ENCODE results near the gene TOR1A.

DNA sequence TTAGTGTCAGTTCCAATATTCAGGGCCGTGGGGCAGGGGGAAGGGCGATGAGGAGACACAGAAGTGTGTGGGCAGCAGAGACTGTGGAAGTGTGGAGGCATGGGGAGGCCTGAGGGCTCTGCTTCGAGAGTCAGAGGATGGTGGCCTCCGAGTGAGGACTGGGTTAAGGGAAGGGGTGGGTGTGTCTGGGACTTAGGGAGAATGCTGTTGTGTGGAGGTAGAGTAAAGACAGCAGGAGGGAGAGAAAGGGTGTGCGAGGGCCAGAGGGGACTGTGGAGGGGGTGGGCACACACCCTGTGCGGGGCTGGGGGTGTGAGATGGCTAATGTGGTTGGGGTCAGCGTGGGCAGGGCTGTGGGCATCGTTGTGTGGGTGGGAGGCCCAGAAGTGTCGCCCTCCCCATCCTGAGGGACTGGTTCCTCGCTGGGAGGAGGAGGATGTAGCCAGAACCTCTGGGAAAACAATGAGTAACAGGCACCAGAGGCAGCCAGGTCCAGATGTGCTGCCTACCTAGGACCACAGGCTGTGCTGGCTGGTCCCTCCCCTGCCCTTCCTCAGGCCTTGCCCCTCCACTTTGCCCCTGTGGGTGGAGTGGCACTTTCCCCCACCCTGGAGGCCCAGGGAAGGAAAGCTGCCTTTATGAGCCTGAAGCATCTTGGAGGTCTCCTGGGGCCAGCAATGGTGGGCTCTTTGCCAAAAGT, 15.5 kb upstream of the TOR1A start:
- TF ChIP-seq, protein P1, sequence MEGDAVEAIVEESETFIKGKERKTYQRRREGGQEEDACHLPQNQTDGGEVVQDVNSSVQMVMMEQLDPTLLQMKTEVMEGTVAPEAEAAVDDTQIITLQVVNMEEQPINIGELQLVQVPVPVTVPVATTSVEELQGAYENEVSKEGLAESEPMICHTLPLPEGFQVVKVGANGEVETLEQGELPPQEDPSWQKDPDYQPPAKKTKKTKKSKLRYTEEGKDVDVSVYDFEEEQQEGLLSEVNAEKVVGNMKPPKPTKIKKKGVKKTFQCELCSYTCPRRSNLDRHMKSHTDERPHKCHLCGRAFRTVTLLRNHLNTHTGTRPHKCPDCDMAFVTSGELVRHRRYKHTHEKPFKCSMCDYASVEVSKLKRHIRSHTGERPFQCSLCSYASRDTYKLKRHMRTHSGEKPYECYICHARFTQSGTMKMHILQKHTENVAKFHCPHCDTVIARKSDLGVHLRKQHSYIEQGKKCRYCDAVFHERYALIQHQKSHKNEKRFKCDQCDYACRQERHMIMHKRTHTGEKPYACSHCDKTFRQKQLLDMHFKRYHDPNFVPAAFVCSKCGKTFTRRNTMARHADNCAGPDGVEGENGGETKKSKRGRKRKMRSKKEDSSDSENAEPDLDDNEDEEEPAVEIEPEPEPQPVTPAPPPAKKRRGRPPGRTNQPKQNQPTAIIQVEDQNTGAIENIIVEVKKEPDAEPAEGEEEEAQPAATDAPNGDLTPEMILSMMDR (IDR thresholded peaks at IDR 0.05) = no peak
- no peak for TF ChIP-seq POLR2A (IDR thresholded peaks at IDR 0.05)

Data from adrenal gland (tissue), 5 donors.